Stimulated activated naive CD4-positive, alpha-beta T cell treated with Interleukin-2 at 50 U/mL for 16 hours (primary cell): ENCODE measurements around the gene HSD17B14.
A peak's percentile ranks its signal among the peaks of the same experiment; 100 is the strongest.
"Not testable (repeated sequence)": the region's sequence is repeated elsewhere in the genome, so short reads cannot be mapped to it uniquely, and the experiment has no call there.

Experiments
- DNase-seq: peaks from one replicate; lab custom pipeline; 2025; lab: John Stamatoyannopoulos, UW

HSD17B14 gene

DNA sequence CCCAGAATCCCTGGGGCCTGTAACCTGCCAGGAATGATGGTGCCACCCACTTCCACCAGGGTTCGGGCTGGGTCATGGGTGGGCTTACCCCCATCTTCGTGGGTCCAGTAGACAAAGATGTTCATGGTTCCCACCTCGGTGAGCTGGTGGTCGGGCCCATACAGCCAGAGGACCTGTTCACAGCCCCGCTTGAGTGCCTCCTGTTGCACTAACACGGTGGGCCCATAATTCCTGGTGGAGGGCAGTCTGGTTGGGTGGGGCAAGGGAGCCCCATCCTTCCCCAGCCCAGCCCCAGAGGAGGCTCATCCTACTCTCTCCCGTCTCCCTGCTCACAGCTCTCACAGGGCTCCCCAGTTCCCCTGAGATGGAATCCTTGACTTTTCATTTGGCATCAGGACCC, 39.2 kb downstream of the HSD17B14 start:
- DNase-seq = no peak

DNA sequence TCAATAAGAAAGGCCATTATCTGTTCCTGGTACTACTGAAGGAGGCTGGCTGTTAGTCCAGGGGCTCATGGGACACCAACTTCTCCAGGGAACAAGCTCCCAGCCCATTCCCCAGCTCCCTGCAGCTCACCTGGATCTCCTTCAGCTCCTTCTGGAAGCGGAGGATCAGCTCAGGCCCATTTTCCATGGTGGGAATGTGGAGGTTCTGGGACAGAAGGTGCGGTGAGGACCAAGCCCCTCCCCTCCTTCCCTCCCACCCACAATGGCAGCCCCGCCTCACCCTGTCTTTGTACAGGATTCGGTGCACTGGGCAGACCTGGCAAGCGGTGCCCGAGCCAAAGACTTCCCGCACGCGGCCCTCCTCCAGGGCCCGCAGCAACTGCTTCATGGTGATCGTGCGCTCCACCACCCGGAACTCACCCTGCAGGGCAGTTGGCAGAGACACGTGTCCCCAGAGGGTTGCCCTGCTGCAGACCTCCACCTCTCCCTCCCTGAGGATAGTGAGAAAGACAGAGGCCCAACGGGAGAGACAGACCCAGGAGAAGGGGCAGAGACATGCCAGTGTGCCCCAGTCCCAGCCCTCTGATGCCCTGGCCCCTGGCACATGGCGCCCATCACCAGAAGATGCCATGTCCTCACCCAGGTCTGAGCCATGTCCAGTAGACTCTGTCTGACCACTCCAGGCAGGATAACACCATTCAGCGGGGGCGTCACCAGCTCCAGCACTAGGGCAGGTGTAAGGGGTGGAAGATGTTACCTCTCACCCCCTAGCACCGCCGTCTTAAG, 39.8 kb downstream of the HSD17B14 start:
- DNase-seq = no peak

DNA sequence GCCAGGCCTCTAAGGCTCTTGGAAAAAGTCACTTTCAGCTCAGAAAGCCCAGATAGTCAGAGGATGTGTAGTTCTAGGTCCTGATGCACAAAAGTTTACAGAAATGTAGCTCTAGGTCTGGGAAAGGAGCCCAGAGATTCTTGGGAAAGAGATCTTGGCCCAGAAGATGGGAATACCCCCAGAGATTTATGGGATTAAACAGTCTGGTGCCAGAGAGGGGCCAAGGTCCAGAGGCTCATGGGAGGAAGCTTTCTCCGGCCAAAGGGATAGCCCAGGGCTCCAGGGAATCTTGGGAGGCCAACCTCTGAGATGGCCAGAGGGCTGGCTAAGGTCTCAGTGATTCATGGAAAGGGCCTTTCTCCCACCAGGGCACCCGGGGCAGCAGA, 40.6 kb downstream of the HSD17B14 start:
- no peak for DNase-seq

GRCh38 chr19:48795055-48795684, 41.1 kb downstream of the HSD17B14 start:
- DNase-seq = peak; percentile 83

DNA sequence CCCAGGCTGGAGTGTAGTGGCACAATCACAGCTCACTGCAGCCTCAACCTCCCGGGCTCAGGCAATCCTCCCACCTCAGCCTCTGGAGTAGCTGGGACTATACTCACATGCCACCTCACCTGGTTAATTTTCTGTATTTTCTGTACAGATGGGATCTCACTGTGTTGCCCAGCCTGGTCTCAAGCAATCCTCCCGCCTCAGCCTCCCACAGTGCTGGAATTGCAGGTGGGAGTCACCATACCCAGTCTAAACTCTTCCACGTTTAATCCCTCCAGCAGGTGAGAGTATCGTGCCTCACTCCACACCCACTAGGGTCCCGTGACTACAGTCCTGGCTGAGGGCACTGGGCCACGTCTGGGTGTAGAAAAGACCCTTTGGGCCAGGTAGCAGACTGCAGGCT, 42.0 kb downstream of the HSD17B14 start:
- DNase-seq = no peak

DNA sequence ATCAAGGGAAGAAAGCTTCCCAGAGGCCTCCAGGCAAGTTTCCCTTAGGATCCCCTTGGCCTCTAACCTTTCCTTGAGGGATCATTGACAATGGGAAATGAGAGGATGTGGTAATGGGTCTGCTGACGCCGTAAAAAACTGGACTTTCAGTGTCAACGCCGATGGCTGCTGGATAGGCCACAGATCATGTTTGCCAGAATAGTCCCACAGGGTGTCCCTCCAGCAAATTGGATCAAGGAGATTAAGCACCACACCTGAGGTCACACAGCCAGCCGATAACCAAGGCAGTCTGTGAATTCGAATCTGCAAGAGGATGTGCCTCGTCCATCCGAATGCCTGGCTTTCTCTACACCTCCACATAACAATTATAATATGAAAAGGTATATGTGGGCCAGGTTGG, 43.0 kb downstream of the HSD17B14 start:
- DNase-seq = no peak

DNA sequence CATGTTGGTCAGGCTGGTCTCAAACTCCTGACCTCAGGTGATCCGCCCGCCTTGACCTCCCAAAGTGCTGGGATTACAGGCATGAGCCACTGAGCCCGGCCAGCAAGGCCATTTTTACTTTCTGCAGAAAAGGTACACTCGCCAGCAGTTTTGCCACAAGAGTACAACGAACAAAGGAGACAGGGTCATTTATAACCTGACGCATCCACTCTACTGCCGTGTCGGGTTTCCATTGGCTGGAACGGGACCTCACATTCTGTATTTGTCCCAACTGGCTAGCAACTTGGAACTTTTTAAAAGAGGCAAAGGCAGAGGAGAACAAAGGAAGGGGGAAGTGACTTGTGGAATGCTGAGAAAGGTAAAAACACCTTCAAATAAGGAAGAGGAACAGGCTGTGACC, 49.0 kb downstream of the HSD17B14 start:
- not testable (repeated sequence) for DNase-seq

DNA sequence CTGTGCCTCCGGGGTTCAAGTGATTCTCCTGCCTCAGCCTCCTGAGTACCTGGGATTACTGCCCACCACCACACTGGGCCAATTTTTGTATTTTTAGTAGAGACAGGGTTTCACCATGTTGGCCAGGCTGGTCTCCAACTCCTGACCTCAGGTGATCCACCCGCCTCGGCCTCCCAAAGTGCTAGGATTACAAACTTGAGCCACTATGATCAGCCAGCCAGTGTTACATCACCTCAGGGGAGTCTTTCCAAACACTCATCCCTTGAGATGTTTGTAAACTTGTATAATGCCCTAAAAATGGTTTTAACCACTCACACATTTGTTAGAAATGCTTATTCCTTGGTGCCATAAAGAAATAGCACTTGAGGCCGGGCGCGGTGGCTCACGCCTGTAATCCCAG, 49.9 kb downstream of the HSD17B14 start:
- DNase-seq = not testable (repeated sequence)

DNA sequence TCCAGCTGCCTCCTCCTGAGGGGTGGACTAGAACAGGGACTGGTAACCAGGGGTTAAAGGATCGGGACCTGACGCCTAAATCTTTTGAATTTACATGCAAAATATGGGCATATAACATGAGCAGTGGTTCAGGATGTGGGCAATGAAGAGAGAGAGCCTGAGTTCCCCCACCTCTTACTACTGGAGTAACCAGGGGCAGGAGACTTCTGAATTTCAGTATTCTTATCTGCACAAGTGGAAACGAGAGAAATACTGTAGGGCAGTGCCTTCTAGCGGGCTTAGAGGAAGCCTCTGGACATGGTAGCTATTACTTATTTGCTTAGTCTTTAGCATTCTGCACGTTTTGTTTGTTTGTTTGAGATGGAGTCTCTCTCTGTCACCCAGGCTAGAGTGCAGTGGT, 51.8 kb downstream of the HSD17B14 start:
- no peak for DNase-seq

DNA sequence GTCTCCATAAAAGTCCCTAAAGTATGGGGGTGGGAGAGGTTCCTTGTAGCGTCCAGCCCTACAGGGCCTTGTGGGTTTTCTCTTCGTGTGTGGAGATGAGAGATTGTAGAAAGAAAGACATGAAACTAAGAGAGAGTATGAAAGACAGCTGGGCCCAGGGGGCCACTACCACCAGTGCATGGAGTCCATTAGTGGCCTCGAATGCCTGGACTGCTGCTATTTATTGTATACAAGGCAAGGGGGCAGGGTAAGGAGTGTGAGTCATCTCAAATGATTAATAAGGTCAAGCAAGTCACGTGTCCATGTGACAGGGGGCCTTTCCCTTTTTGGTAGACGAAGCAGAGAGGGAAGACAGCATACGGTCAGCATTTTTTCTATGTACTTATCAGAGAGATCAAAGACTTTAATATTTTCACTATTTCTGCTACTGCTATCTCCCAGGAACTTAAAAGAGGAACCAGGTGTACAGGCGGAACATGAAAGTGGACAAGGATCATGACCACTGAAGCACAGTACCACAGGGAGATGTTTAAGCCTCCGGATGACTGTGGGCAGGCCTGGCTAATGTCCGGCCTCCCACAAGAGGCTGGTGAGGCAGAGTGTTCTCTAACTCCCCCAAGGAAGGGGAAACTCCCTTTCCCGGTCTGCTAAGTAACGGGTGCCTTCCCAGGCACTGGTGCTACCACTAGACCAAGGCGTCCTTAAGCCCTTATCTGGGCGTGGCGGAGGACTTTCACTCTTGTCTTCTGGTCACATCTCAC, 55.5 kb downstream of the HSD17B14 start:
- no peak for DNase-seq

DNA sequence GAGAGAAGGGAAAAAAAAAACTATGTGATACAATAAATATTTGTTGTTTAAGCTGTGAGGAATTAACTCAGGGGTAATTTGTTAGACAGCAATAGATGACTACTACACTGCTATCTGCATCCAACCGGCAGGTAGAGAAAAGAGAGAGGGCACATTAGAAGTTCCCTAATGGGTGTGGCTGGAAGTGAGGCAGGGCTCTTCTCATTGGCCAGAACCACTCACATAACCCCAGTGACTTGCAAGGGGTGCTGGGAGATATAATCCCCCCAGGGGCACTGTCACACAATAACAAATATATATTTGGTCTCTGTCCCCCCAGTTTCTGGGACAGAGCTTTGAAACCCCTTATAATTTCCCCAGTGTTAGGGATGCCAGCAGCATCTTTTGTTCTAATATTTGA, 56.7 kb downstream of the HSD17B14 start:
- DNase-seq = no peak

DNA sequence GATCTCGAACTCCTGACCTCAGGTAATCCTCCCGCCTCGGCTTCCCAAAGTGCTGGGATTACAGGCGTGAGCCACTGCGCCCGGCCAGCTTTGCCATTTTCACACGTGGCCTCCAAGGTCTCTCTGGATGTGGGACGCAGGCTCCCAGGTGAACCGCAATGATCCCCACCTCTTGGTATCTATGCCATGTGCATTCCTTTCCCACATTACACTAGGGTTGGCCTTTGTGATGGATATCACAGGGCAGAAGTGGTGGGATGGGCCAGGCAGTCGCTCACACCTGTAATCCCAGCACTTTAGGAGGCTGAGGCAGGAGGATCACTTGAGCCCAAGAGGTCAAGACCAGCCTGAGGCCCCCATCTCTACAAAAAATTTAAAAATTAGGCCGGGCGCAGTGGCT, 58.6 kb downstream of the HSD17B14 start:
- no peak for DNase-seq

DNA sequence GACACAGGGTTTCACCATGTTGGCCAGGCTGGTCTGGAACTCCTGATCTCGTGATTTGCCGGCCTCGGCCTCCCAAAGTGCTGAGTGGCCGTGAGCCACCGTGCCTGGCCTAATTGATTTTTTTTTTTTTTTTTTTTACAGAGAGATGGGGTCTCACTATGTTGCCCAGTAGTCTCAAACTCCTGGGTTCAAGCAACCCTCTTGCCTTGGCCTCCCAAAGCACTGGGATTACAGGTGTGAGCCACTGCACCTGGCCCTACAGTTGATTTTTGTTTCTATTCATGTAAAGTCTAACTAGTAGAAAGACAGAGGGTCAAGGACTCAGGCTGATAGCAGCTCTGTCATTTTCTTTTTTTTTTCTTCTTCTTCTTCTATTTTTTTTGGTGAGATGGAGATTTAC, 59.2 kb downstream of the HSD17B14 start:
- no peak for DNase-seq

DNA sequence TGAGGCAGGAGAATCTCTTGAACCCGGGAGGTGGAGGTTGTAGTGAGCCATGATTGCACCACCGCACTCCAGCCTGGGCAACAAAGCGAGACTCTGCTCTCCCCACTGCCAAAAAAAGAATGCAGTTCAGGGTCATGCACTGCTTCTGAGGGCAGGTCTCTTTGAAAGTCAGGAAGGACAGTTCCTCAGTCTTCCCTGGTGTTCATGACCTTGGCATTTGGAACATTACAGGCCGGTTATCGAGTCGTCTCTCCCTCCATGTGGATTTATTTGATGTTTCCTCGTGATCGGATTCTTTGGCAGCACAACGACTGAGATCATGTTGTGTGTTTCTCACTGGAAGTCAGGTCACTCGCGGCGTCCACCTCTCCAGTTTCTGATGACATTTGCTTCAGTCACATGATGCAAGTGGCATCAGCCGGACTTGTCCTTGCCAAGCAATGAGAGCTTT, 63.8 kb downstream of the HSD17B14 start:
- no peak for DNase-seq

DNA sequence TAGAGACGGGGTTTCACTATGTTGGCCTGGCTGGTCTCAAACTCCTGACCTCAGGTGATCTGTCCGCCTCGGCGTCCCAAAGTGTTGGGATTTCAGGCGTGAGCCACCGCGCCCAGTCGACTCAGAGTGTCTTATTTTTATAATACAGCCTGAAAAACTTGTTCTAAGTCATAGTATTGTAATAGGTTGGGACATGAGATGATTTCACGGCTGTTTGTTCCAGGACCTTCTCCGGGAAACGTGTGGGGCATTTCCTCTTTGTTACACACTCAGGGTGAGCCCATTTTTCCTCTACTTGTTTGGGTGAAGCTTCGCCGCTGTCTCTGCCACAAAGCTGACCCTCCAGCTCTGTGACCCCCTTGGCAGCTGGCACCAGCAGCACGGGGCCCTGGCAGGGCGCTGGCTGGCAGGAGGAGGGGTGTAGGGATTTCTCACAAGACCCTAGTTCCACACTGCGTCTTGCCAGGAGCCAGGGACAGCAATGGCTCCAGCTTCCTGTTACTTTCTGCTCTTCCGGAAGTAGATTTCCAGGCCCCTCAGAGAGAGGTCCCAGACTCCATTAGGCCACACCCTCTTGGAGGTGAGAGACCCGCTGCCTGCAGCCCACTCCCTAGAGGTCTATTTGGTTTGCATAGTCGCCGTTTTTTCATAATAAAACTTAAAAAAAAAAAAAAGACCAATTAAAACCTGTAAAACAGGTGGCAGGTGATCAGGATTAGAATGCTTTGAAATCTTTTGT, 65.4 kb downstream of the HSD17B14 start:
- DNase-seq = no peak

DNA sequence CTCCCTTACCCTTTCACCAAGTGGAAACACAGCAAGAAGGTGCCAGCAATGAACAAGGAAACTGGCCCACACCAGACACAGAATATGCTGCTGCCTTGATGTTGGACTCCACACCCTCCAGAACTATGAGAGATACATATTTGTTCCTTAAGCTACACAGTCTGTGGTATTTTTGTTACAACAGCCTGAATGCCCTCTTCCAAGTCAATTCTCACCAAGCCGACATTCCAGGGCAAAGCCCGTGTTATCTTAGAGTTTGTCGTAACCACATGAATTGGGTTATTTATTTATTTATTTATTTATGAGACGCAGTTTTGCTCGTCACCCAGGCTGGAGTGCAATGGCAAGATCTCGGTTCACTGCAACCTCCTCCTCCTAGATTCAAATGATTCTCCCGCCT, 66.0 kb downstream of the HSD17B14 start:
- no peak for DNase-seq

GRCh38 chr19:48768994-48769713, 67.1 kb downstream of the HSD17B14 start:
- DNase-seq = no peak

- DNase-seq = not testable (repeated sequence)
Observed at GRCh38 chr19:48768171-48768753, 68.0 kb downstream of the HSD17B14 start.

GRCh38 chr19:48765816-48766215, 70.5 kb downstream of the HSD17B14 start:
- not testable (repeated sequence) for DNase-seq
